ENCODE measurements around the gene NAA80. TPM values are rescaled to one million over a fixed set of nuclear protein-coding genes. Genes with fewer than 3 reads are reported as not detected.

NAA80 gene
- total RNA-seq, 4 donors from 2014 or later = 12.4 to 19.4 (median 15.1) TPM

DNA sequence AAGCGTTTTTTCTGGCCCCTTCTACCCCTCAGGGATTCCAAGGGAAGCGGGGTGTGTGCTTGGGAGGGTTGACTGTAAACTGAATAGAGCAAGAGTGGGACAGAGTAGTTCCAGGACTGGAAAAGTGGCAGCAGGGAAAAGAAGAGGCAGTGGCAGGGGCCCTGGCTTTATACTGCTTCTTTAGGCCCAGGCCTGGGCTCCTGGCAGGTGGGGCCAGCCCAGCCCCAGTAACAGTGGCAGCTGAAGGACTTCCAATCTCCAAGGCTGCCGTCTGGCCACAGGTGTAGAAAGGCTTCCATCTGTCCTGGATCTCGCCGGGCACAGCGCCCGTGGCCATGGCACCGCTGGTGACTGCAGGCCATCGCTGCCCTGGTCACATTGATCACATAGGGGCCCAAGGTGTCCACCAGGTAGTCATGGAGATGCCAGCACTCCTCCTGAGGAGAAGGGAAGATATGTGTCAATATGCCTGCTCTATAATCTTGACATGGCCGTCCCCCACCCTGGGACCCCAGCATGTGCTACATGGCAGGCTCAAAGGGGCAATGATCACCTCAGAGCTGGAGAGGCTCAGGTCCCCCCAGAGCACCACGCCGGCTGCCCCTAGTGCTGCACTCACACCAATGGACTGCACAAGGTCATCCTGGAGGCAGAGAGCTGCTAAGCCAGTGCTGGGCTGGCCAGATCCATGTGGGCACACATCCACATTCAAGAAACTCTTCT, 6.0 kb downstream of the NAA80 start:
- 73 to 78% methylated on average over 10 to 12 of the region's 12 CpGs for WGBS, 2 donors
- intact Hi-C loops (cut with DNase I; ENCODE audit: low total_unique reads) = no loop called here
- peak in 1 of 2 donors; percentile 88 for DNase-seq (ENCODE audit: low spot score in 2 of 2)

DNA sequence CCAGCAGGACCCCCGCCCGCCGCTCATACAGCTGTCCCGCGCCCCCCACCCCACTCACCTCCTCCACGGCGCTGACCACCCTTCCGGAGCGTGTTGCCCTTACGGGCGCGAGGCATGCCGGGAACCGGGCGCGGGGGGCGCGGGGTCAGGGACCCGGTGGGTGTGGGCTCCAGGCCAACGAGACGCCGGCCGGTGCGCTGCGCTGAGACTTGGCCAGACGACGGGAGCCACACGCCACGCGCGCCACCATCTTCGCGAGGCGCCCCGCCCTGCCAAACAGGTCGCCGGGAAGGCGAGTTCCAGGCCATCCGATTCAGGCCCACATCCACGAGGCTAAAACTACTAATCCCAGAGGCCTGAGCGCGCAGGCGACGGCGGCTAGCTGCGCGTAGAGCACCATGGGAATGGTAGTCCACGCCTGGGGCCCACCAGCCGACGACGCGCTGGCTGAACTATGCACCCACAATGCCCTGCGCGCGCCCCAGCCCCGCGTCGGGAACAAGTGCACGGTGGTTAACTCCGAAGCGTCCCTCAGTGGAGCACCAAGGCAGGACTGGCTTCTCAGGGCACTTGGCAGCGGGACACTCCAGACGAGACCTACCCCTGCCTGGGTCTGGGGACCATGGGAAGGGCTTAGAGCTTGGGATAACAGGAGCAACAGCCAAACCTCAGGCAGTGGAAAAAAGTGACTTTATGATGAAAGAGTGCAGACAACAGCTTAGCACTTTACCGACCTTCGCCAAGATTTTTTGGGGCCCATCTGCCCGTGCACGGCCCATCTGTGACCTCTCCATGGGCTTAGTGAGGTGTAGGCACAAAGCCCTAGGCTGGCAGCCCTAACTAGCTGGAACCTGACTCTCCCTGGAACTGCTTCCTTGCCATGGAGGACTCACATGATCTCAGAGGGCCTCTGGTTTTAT, 6.8 kb downstream of the NAA80 start, which contains the start of gene IFRD2:
TSS of gene IFRD2 (minus strand) at position 271 of the 920 bp plus-strand sequence. CDS start at position 116, 155 bp downstream.
- peak within 1 kb of the TSS; percentile 82 for H3K4me3 ChIP-seq (ENCODE audit: low read depth, poor library complexity, severe bottlenecking)
- intact Hi-C loops (cut with DNase I; ENCODE audit: low total_unique reads) = no loop called here
- peak; percentile 96 to 99 for DNase-seq (ENCODE audit: low spot score in 2 of 2)
- WGBS, 2 donors = 2 to 3% methylated on average over 6 to 63 of the region's 67 CpGs
- TF ChIP-seq, protein P1, sequence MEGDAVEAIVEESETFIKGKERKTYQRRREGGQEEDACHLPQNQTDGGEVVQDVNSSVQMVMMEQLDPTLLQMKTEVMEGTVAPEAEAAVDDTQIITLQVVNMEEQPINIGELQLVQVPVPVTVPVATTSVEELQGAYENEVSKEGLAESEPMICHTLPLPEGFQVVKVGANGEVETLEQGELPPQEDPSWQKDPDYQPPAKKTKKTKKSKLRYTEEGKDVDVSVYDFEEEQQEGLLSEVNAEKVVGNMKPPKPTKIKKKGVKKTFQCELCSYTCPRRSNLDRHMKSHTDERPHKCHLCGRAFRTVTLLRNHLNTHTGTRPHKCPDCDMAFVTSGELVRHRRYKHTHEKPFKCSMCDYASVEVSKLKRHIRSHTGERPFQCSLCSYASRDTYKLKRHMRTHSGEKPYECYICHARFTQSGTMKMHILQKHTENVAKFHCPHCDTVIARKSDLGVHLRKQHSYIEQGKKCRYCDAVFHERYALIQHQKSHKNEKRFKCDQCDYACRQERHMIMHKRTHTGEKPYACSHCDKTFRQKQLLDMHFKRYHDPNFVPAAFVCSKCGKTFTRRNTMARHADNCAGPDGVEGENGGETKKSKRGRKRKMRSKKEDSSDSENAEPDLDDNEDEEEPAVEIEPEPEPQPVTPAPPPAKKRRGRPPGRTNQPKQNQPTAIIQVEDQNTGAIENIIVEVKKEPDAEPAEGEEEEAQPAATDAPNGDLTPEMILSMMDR (IDR thresholded peaks at IDR 0.05) = no peak
- TF ChIP-seq POLR2A (IDR thresholded peaks at IDR 0.05) = no peak

More for the DNA sequence above, 6.0 kb downstream of the NAA80 start:
- no peak for TF ChIP-seq POLR2A (IDR thresholded peaks at IDR 0.05)
- TF ChIP-seq, protein P1 (IDR thresholded peaks at IDR 0.05) = no peak
- no peak overlapping the region for H3K4me3 ChIP-seq (ENCODE audit: low read depth, poor library complexity, severe bottlenecking)

GRCh38 chr3:50290161-50290641, 9.0 kb downstream of the NAA80 start:
- TF ChIP-seq POLR2A (IDR thresholded peaks at IDR 0.05) = no peak
- TF ChIP-seq, protein P1 (IDR thresholded peaks at IDR 0.05) = no peak
- peak in 1 of 2 donors; percentile 88 for DNase-seq (ENCODE audit: low spot score in 2 of 2)
- no peak overlapping the region for H3K4me3 ChIP-seq (ENCODE audit: low read depth, poor library complexity, severe bottlenecking)

DNA sequence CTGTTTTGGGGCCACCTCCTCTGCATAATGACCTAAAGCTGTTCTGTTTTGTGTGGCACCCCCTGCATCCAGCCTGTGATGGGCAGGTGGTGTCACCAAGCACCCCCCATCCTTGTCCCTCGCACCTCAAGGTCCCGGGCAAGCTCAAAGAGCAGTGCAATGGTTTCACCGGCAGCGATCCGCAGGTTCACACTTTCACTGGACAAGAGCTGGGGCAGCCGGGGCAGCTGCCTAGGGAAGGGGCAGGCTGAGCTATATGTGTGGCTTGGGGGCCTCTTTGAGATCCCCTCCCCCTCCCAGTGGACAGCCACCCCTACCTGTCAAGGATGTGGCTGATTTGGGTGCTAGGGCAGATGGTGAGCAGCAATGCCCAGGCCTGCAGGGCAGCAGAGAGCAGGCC, 10.1 kb downstream of the NAA80 start:
- 95 to 98% methylated on average over 6 of the region's 6 CpGs for WGBS, 2 donors
- no peak overlapping the region for H3K4me3 ChIP-seq (ENCODE audit: low read depth, poor library complexity, severe bottlenecking)
- no peak for TF ChIP-seq POLR2A (IDR thresholded peaks at IDR 0.05)
- TF ChIP-seq, protein P1 (IDR thresholded peaks at IDR 0.05) = no peak
- no peak for DNase-seq (ENCODE audit: low spot score in 2 of 2)
- intact Hi-C loops (cut with DNase I; ENCODE audit: low total_unique reads) = no loop called here

More at GRCh38 chr3:50290161-50290641, 9.0 kb downstream of the NAA80 start:
- intact Hi-C loops (cut with DNase I; ENCODE audit: low total_unique reads) = no loop called here
- WGBS, 2 donors = 91 to 93% methylated on average over 16 of the region's 16 CpGs

DNA sequence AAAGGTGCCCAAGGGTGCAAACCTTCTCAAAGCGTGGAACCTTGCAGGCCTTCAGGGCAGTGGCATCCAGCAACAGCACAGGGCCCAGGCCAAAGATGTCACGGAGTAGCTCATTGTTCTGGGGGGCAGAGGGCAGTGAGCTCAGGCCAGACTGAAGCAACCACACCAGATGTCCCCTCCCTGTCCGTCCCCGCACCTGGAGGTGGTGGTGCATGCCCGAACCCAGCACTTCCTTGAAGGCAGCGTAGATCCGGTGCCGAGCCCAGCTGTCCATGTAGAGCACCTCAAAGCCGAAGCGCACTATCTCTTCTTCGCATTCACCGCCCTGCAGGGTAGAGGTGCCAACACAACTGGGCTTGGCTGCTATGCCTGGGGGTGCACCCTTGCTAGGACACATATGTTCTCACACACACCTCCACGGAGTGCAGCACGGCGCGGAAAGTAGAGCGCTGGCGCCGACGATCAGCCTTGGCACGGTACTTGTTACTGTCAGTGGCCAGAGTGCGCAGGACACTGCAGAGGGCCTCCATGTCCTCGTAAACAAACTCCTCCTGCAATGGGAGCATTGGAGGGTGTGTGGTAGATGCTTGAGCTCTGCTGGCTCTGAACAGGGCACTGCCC, 10.7 kb downstream of the NAA80 start:
- intact Hi-C loops (cut with DNase I; ENCODE audit: low total_unique reads) = no loop called here
- no peak for DNase-seq (ENCODE audit: low spot score in 2 of 2)
- 89 to 92% methylated on average over 22 to 23 of the region's 23 CpGs for WGBS, 2 donors
- no peak for TF ChIP-seq POLR2A (IDR thresholded peaks at IDR 0.05)
- TF ChIP-seq, protein P1 (IDR thresholded peaks at IDR 0.05) = no peak
- no peak overlapping the region for H3K4me3 ChIP-seq (ENCODE audit: low read depth, poor library complexity, severe bottlenecking)

Data from lower leg skin (tissue), 4 donors.